ENCODE measurements around the gene ELOF1.
"Not testable (repeated sequence)": the region's sequence is repeated elsewhere in the genome, so short reads cannot be mapped to it uniquely, and the experiment has no call there.

Gene ELOF1

DNA sequence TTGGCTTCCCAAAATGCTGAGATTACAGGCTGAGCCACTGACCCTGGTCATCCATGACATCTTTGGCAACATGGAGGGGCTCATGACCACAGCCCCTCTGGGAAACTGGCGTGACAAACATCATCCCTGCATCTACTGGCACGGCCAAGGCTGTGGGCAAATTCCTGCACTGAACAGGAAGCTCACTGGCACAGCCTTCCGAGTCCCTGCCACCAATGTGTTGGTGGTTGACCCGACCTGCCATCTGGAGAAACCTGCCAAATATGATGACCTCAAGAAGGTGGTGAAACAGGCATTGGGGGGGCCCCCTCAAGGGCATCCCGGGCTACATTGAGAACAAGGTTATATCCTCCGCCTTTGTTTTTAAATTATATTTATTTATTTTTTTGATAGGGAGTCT is 27.3 kb upstream of the ELOF1 start:
- H3K27me3 ChIP-seq (ENCODE audit: control insufficient read depth, insufficient read depth, low read length): no peaks in the 10 kb centered on the region
- no peak overlapping the region for H3K27ac ChIP-seq (ENCODE audit: low read depth, low read length)
- H3K4me3 ChIP-seq (ENCODE audit: low read depth, low read length): no peak overlapping the region
- H3K9ac ChIP-seq (ENCODE audit: low read length): no peak overlapping the region
- no peaks in the 10 kb centered on the region for H3K9me3 ChIP-seq (ENCODE audit: control insufficient read depth, insufficient read depth, low read depth, low read length)
- no peaks in the 10 kb centered on the region for H3K4me1 ChIP-seq (ENCODE audit: control insufficient read depth, insufficient read depth, low read length)
- no peaks in the 10 kb centered on the region for H3K36me3 ChIP-seq (ENCODE audit: control insufficient read depth, insufficient read depth, low read length)

DNA sequence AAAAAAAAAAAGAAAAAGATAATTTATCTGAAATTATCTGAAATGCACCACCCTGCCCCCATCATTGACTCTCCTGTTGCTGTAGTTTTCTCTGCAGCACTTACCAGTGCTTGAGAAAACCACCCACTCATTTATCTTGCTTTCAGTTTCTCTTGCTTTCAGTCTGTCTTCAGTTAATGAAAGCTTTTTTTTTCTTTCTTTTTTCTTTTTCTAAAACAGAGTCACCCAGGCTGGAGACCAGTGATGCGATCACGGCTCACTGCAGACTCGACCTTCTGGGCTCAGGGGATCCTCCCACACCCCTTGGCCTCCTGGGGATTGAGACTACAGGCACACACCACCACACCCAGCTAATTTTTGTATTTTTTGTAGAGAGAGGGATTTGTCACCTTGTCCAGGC is 22.7 kb upstream of the ELOF1 start:
- H3K27ac ChIP-seq (ENCODE audit: low read depth, low read length): no peak overlapping the region
- no peak overlapping the region for H3K4me3 ChIP-seq (ENCODE audit: low read depth, low read length)
- no peaks in the 10 kb centered on the region for H3K9me3 ChIP-seq (ENCODE audit: control insufficient read depth, insufficient read depth, low read depth, low read length)
- peaks cover 11% of the 10 kb centered on the region; the same call in 1 of the 2 replicates for H3K4me1 ChIP-seq (ENCODE audit: control insufficient read depth, insufficient read depth, low read length)
- H3K36me3 ChIP-seq (ENCODE audit: control insufficient read depth, insufficient read depth, low read length): no peaks in the 10 kb centered on the region
- H3K27me3 ChIP-seq (ENCODE audit: control insufficient read depth, insufficient read depth, low read length): no peaks in the 10 kb centered on the region; the same call in 1 of the 2 replicates
- H3K9ac ChIP-seq (ENCODE audit: low read length): no peak overlapping the region

DNA sequence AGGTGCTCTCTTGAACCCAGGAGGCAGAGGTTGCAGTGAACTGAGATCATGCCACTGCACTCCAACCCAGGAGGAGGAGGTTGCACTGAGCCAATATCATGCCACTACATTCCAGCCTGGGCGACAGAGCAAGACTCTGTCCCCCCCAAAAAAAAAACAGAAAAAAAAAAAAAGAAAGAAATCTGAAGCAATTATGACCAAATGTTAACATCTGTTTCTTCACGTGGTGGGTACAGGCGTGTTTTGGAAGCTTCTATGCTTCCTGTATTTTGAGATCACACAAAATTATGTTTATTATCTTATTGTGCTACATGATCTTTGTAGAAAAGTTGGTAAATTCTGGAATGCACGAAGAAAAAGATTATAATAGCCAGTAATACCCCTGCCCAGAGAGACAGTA is 21.1 kb upstream of the ELOF1 start:
- Histone ChIP-seq H3K4me1 (ENCODE audit: control insufficient read depth, insufficient read depth, low read length) (peaks cover 11% of the 10 kb centered on the region; the same call in 1 of the 2 replicates), H3K27ac (ENCODE audit: low read depth, low read length) (no peak overlapping the region), H3K4me3 (ENCODE audit: low read depth, low read length) (no peak overlapping the region), H3K9ac (ENCODE audit: low read length) (no peak overlapping the region), H3K9me3 (ENCODE audit: control insufficient read depth, insufficient read depth, low read depth, low read length) (no peaks in the 10 kb centered on the region), H3K27me3 (ENCODE audit: control insufficient read depth, insufficient read depth, low read length) (no peaks in the 10 kb centered on the region; the same call in 1 of the 2 replicates), H3K36me3 (ENCODE audit: control insufficient read depth, insufficient read depth, low read length) (no peaks in the 10 kb centered on the region)

DNA sequence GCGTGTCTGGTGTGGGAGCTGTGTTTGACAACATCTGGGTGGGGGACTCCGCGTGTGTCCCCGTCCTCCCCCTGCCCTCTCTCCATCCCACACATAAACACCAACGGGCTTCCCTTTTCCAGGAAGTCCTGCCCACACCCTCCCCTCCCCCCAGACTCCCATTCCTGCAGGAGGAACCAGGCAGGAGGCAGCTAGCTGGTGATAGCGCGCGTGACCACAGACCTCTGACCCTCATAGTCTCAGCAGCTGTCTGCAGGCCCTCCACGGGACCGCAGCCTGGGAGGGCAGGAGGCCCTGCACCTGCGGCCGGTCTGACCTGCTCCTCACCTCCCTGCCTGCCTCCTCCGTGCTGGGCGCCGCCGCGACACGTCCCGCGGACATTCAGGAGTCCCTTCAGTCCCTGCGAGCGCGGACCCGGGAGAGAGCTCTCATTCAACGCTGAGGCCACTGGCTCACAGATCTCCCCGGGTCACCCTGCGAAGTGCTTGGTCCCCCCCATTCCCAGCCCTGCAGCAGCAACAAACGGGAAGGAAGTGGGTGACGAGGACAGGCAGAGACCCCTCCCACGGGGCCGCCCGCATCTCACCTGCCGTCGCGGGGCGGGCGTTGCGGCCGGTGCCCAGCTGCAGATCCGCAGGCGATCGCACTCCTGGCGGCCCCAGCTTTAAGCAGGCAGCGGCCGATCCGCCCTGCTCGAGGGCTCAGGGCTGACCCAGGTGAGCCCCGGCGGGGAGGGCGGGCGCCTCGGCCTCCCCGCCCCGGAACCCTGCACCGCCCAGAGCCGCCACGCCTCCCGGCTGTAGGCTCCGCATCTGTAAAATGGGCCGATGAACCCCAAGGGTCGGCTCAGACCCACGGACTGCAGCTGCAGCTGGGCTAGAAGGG is 19.5 kb upstream of the ELOF1 start:
- Histone ChIP-seq H3K9ac (ENCODE audit: low read length) (no peak overlapping the region), H3K4me1 (ENCODE audit: control insufficient read depth, insufficient read depth, low read length) (peaks cover 11% of the 10 kb centered on the region; the same call in 1 of the 2 replicates), H3K27ac (ENCODE audit: low read depth, low read length) (no peak overlapping the region), H3K36me3 (ENCODE audit: control insufficient read depth, insufficient read depth, low read length) (no peaks in the 10 kb centered on the region), H3K4me3 (ENCODE audit: low read depth, low read length) (peak overlapping the region; percentile 48; the same call in 1 of the 2 replicates), H3K27me3 (ENCODE audit: control insufficient read depth, insufficient read depth, low read length) (no peaks in the 10 kb centered on the region; the same call in 1 of the 2 replicates), H3K9me3 (ENCODE audit: control insufficient read depth, insufficient read depth, low read depth, low read length) (no peaks in the 10 kb centered on the region)

DNA sequence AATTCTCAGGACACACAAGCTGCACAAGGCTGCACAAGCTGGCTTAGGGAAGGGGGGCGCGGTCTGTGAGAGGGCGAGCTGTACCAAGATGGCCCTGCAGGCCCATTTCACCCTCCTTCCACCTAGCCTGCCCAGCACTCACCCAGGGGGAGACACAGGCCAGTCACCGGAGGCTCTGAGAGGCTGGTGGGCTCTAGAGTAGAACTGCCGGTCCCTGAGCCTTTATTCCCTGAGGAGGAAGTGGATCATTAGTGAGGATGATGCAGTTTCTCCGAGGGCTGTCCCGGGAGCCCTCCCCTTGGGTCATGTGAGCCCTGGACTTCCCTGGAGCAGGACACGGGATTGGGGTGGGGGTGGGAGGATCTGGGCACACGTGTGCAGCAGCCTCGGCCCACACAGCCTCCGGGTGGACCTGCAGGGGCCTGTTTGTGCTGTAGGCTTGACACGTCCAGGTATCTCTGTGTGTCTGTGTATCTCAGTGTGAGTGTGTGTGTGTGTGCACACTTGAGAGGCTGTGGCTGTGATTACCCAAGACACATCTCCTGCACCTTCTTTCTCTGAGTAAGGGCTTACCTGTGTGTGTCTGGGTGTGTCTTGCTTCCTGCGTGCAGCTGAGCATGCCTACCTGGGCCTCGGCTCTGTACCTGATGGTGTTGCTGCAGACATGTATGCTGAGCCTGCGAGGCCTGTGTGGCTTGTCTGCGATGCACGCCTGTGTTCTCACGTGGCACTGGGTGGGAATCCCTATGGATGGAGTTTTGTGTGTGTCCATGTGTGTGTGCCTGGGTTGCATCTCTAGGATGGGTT is 18.6 kb upstream of the ELOF1 start, which contains the start of gene ACP5:
TSS of gene ACP5 (minus strand) at position 195 of the 807 bp plus-strand sequence. CDS start 328 bp downstream, outside the sequence.
- H3K36me3 ChIP-seq (ENCODE audit: control insufficient read depth, insufficient read depth, low read length): no peaks in the 10 kb centered on the region
- no peaks in the 10 kb centered on the region; the same call in 1 of the 2 replicates for H3K27me3 ChIP-seq (ENCODE audit: control insufficient read depth, insufficient read depth, low read length)
- H3K27ac ChIP-seq (ENCODE audit: low read depth, low read length): no peak within 1 kb of the TSS
- H3K9ac ChIP-seq (ENCODE audit: low read length): no peak within 1 kb of the TSS
- H3K4me1 ChIP-seq (ENCODE audit: control insufficient read depth, insufficient read depth, low read length): peaks cover 11% of the 10 kb centered on the region; the same call in 1 of the 2 replicates
- H3K4me3 ChIP-seq (ENCODE audit: low read depth, low read length): peak within 1 kb of the TSS; percentile 48; the same call in 1 of the 2 replicates
- H3K9me3 ChIP-seq (ENCODE audit: control insufficient read depth, insufficient read depth, low read depth, low read length): no peaks in the 10 kb centered on the region

DNA sequence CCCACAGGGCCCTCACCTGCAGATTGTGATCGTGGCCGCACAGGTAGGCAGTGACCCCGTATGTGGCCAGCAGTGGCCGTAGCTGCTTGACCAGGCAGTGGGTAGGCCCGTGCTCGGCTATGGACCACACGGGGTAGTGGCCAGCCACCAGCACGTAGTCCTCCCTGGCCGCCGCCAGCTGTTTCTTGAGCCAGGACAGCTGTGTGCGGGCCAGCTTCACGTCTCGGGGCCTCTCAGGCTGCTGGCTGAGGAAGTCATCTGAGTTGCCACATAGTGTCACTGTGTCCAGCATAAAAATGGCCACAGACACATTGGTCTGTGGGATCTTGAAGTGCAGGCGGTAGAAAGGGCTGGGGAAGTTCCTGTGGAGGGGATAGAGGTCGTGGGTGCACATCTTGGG is 17.2 kb upstream of the ELOF1 start:
- H3K9ac ChIP-seq (ENCODE audit: low read length): no peak overlapping the region
- no peaks in the 10 kb centered on the region for H3K9me3 ChIP-seq (ENCODE audit: control insufficient read depth, insufficient read depth, low read depth, low read length)

DNA sequence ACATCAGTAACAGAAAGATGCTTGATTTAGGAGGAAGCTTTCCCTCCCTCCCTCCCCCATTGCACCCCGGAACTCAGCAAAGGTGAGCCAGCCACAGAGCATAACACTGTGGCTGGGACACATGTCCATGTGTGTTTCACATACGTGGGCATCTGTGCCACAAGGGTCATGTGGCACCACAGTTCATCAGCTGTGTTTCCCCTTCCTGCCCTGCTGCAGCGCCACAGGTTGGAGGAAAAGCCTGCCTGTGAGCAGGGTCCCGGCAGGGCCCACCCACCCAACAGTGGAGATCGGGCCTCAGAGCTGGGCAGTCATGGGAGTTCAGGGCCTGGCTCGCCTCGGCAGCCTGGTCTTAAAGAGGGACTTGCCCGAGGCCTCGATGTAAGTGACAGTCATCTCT is 15.7 kb upstream of the ELOF1 start:
- no peak overlapping the region for H3K27ac ChIP-seq (ENCODE audit: low read depth, low read length)
- H3K27me3 ChIP-seq (ENCODE audit: control insufficient read depth, insufficient read depth, low read length): no peaks in the 10 kb centered on the region; the same call in 1 of the 2 replicates
- H3K4me3 ChIP-seq (ENCODE audit: low read depth, low read length): no peak overlapping the region
- no peaks in the 10 kb centered on the region for H3K36me3 ChIP-seq (ENCODE audit: control insufficient read depth, insufficient read depth, low read length)
- H3K4me1 ChIP-seq (ENCODE audit: control insufficient read depth, insufficient read depth, low read length): peaks cover 11% of the 10 kb centered on the region; the same call in 1 of the 2 replicates
- no peak overlapping the region for H3K9ac ChIP-seq (ENCODE audit: low read length)
- no peaks in the 10 kb centered on the region for H3K9me3 ChIP-seq (ENCODE audit: control insufficient read depth, insufficient read depth, low read depth, low read length)

More for the DNA sequence above, 17.2 kb upstream of the ELOF1 start:
- no peaks in the 10 kb centered on the region for H3K36me3 ChIP-seq (ENCODE audit: control insufficient read depth, insufficient read depth, low read length)
- no peak overlapping the region for H3K27ac ChIP-seq (ENCODE audit: low read depth, low read length)
- peaks cover 11% of the 10 kb centered on the region; the same call in 1 of the 2 replicates for H3K4me1 ChIP-seq (ENCODE audit: control insufficient read depth, insufficient read depth, low read length)
- H3K27me3 ChIP-seq (ENCODE audit: control insufficient read depth, insufficient read depth, low read length): no peaks in the 10 kb centered on the region; the same call in 1 of the 2 replicates
- no peak overlapping the region for H3K4me3 ChIP-seq (ENCODE audit: low read depth, low read length)

DNA sequence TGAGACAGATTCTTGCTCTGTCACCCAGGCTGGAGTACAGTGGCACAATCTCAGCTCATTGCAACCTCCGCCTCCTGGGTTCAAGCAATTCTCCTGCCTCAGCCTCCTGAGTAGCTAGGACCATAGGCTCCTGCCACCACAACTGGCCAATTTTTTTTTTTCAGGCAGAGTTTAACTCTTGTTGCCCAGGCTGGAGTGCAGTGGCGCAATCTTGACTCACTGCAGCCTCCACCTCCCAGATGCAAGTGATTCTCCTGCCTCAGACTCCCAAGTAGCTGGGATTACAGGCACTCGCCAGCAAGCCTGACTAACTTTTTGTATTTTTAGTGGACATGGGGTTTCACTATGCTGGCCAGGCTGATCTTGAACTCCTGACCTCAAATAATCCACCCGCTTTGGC is 14.7 kb upstream of the ELOF1 start:
- H3K4me1 ChIP-seq (ENCODE audit: control insufficient read depth, insufficient read depth, low read length): peaks cover 11% of the 10 kb centered on the region; the same call in 1 of the 2 replicates
- not testable (repeated sequence) for H3K36me3 ChIP-seq (ENCODE audit: control insufficient read depth, insufficient read depth, low read length); H3K4me3 ChIP-seq (ENCODE audit: low read depth, low read length); H3K27ac ChIP-seq (ENCODE audit: low read depth, low read length); H3K9me3 ChIP-seq (ENCODE audit: control insufficient read depth, insufficient read depth, low read depth, low read length); H3K9ac ChIP-seq (ENCODE audit: low read length); H3K27me3 ChIP-seq (ENCODE audit: control insufficient read depth, insufficient read depth, low read length)

DNA sequence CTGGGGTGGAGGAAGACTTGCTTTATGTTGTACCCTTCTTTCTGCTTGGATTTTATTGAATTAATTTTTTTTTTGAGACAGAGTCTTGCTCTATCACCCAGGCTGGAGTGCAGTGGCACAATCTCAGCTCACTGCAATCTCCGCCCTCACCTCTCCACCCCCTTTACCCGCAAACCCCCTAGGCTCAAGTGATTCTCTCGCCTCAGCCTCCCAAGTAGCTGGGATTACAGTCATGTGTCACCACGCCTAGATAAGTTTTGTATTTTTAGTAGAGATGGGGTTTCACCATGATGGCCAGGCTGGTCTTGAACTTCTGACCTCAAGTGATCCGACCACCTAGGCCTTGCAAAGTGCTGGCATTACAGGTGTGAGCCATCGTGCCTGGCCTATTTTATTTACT is 14.3 kb upstream of the ELOF1 start:
- H3K4me3 ChIP-seq (ENCODE audit: low read depth, low read length); H3K9ac ChIP-seq (ENCODE audit: low read length): not testable (repeated sequence)

DNA sequence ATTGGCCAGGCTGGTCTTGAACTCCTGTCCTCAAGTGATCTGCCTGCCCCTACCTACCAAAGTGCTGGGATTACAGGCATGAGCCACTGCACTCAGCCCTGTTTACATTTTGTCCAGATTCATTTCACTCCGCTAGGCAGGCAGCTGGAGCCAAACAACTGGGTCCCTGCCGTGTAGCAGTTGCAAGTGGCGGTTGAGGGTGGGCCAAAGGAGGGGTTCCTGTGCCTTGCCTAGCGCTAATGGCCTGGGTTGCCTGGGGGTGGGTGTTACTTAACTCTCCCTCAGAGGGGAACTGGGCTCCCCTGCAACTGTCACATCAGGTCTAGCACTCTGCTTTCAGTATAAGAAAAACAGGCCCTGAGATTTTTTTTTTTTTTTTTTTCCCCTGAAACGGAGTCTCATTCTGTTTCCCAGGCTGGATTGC is 11.0 kb upstream of the ELOF1 start:
- no peaks in the 10 kb centered on the region for H3K27me3 ChIP-seq (ENCODE audit: control insufficient read depth, insufficient read depth, low read length)
- H3K36me3 ChIP-seq (ENCODE audit: control insufficient read depth, insufficient read depth, low read length): no peaks in the 10 kb centered on the region
- no peak overlapping the region for H3K27ac ChIP-seq (ENCODE audit: low read depth, low read length)
- no peaks in the 10 kb centered on the region for H3K4me1 ChIP-seq (ENCODE audit: control insufficient read depth, insufficient read depth, low read length)
- no peaks in the 10 kb centered on the region for H3K9me3 ChIP-seq (ENCODE audit: control insufficient read depth, insufficient read depth, low read depth, low read length)
- H3K9ac ChIP-seq (ENCODE audit: low read length): no peak overlapping the region
- no peak overlapping the region for H3K4me3 ChIP-seq (ENCODE audit: low read depth, low read length)

More for the DNA sequence above, 14.3 kb upstream of the ELOF1 start:
- H3K27ac ChIP-seq (ENCODE audit: low read depth, low read length); H3K9me3 ChIP-seq (ENCODE audit: control insufficient read depth, insufficient read depth, low read depth, low read length); H3K36me3 ChIP-seq (ENCODE audit: control insufficient read depth, insufficient read depth, low read length); H3K27me3 ChIP-seq (ENCODE audit: control insufficient read depth, insufficient read depth, low read length): not testable (repeated sequence)
- peaks cover 10% of the 10 kb centered on the region; the same call in 1 of the 2 replicates for H3K4me1 ChIP-seq (ENCODE audit: control insufficient read depth, insufficient read depth, low read length)
